Stimulated activated CD4-positive, alpha-beta T cell treated with anti-CD3 and anti-CD28 coated beads, Interleukin-15, amount 100 ng/mL, for 24 hours (primary cell): Measurements from ENCODE around the gene COPG1.

Experiments used
- DNase-seq: peaks from one replicate; pipeline ENCODE4 v3.0.0-alpha.2; 2020

The COPG1 gene

DNA sequence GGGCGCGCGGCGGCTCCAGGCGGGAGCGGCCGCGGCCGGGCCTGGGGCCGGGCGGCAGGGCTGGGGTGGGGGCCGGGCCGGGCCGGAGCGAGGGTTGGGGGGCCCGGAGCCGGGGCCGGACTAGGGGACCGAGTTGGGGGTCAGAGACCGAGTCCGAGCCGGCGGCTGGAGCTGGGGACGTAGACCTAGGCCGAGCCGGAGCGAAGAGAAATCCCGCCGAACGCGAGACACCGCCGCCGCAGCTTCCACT lies 66.5 kb downstream of the COPG1 start:
- DNase-seq = no peak

DNA sequence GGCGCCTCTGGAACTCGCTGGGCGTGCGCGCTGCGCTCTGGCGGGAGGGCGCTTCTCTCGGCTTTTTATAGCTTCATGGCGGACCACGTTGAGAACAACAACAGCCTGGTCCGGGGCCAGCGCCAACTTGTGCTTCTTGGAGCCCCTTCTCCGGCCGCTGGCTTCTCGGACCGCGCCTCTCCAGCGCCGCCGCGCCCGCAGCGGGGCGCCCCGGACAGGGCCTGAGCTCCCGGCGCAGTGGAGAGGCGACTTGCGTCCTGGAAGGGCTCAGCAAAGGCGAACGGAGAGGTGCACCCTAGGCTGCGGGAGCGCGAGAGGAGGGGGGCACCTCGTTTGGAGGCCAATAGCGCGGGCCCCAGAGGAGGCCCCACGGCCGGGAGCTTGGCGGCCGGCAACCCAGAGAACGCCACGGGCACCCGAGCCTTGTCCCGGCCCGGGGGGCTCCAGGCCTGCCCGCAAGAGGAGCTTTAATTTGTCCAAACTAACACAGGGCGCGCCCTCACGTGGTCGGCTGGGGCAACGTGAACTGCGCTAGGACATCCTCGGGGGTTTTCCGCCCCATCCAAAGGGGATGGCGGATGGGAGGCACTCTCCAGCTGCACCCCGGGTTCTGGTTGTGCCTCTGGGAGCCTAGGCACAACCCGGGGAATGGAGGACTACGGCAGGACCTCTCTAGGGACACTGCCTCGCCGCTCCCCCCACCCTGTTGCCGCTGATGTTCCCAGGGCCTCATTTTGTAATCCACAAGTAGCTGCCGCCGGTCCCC lies 67.0 kb downstream of the COPG1 start:
- DNase-seq = peak; percentile 91

DNA sequence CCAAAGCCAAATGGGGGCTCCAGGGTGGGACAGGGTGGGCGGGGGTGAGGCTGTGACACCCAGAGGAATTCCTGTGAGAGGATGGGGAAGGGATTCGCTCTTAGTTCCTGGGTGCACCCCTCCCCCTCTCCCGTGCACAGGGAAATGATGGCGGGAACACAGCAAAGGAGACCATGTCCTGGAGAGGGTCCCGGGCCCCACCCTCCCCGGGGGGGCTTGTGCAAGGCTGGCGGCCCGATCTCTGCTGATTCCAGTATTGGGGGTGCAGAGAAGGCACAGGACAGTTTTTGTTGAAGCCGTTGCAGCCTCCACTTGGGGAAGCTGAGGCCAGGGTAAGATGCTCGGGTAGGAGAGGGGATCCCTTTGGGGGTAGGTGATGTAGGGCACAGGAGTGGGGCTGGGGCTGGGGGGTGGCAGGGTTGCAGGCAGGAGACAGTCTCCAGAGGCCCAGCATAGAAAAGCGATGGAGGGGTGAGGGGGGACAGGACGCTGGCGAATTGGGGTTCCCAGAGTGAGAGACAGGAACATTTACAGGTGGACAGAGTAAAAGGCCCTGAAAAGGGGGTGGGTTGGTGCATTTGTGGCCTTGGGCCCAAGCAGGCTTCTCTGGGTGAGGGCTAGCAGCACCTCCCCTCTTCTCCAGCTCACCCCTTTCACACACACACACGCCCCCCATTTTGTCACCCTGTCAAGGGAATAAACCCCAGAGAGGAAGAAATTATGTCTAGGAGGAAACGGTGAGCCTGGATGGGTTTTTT lies 67.8 kb downstream of the COPG1 start:
- DNase-seq = no peak

DNA sequence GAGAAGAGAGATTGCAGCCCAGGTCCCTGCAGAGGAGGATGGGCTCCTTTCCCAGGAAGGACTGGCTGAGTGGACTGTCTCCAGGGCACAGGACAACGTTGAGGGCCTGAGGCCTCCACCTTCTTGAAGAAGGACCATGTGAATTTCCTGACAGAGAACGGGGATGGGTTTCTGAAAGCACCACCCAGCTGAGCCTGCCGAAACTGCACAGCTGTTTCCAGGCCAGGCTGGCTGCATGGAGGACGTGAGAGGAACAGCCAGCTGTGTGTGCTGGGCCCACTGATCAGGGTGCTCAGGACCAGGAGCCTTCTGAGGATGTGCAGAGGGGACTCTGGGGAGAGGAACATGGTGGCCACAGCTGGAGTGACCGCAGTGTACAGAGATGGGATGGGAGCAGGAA lies 68.4 kb downstream of the COPG1 start:
- no peak for DNase-seq

DNA sequence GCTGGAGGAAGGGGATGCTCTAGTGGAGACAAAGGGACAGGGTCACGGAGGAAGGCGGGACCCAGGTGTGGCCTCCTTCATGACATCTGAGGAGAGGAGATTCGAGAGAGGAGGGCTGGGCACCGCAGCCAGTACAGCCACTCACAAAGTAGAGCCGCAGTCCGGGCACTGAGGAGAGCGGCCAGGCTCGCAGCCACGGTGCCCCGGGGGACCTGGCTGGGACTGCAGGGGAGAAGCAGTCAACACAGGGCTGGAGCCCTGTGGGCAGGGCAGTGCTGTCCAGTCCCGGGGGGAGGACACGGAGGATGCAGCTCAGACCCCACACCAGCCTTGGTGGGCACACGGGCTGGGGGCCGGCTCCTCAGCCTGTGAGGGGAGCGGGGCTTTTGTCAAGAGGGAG lies 69.5 kb downstream of the COPG1 start:
- no peak for DNase-seq

DNA sequence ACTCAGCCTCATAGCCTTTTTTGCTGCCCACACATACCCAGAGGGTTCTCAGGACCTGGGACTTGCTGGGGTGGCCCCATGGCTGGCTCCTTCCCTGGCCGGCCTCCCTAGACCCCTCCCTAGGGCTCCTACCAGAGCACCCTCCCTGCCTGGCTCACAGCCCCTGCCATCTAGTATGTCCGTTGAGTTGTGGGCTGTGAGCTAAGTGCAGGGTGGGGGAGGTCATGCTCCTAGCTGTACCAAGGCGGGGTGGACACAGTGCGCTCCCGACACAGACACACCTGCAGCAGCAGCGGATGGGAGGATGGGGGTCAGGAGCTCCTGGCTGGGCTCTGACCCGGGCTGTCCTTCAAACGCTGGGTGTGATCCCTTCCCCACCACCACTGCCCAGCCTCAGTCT lies 70.9 kb downstream of the COPG1 start:
- DNase-seq = no peak

DNA sequence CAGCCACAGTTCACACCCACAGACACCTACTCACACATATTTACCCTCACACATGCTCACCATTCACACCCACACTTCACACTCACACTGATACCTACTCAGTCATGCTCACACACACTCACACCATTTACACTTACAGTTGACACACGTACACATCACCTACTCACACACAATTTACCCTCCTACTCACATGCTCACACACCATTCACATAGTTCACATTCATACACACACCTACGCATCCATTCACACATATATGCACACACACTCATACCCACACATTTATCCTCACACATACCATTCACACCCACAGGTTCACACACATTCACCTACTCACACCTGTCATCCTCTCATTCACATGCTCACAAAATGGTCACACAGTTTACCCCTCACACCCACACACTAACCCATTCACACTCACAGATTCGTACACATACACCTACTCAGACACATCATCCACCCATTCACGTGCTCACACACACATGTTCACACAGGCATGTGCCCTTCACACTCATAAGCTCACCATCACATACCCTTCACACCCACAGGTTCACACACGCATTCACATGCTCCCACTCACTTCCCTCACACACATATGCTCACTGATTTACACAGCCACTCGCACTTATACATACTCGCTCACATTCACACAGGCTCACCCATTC lies 71.5 kb downstream of the COPG1 start:
- no peak for DNase-seq

DNA sequence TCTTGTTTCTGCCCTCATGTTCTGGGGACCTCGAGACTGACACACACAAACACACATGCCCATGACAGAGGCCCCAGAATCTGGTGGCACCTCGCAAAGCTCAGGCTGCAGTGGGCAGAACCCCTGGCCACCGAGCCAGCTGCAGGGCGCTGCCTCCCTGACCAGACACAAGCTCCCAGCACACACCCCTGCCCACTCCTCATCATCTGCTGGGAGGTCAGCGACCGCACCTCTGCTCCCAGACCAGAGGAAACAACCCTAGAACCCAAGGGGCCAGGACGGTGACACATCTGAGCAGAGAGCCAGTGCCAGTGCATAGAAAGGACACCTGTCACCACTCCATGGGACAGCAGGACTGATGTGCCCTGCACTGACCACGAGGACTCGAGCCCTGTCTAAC lies 72.5 kb downstream of the COPG1 start:
- DNase-seq = no peak

DNA sequence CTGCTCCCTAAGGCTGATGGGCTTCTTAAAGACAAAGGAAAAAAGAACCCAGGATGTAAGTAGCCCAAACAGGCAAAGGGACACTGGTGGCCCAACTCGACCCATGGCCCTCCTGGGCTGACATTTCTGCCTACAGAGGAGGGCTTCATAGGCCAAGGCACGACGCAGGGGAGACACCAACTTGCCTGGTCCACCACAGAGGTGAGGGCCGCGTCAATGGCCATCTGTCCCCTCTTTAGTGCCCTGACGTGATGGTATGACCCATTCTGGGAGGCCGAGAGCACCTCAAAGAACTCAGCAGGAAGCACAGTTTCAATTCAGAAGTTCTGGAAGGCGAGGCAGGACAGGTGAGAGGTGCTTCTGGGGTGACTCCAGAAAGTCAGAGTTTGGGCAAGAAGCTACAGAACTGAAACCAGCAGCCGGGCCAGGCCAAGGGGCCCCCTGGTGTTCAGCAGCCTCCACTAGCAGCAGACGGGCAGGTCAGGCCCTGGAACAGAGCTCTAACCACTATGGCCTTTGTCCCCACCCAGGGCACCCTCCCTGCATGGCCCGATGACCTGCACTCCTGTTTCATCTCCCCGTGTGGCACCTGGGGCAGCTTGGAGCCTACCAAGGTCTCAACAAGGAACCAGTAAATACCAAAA lies 74.4 kb downstream of the COPG1 start:
- no peak for DNase-seq

DNA sequence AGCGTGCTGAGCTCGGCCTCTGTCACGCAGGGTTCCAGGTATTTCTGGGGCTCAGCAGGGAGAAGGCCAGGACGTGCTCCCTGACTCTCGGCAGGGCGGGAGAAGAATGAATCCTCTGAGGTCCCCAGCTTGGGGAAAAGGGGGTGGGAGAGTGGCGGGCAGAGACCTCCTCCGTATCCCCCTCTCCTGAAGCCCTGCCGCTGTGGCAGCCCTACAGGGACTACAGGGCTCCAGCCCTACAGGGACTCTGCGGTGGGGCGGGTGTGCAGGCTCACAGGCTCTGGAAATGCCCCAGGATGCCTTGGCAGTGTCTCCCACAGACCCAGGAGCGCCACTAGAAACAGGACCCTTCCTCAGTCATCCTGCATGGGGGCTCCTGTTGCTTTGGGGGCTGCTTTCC lies 75.4 kb downstream of the COPG1 start:
- no peak for DNase-seq

DNA sequence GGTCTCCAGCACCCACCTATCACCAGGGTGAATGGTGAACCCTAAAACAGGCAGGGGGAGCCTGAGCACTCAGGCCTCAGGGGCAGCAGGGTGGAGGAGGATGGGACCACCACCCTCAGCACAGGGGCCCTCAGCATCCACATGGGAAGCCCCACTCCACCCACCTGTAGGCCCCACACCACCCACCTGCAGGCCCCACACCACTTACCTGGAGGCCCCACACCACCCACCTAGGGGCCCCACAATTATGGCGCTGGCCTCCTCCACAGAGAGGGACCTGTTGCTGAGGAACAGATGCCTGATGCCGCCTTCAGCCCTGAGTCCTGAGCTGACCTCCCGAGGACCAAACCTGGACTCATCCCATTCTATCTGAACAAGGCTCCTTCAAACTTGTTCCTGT lies 76.0 kb downstream of the COPG1 start:
- no peak for DNase-seq

DNA sequence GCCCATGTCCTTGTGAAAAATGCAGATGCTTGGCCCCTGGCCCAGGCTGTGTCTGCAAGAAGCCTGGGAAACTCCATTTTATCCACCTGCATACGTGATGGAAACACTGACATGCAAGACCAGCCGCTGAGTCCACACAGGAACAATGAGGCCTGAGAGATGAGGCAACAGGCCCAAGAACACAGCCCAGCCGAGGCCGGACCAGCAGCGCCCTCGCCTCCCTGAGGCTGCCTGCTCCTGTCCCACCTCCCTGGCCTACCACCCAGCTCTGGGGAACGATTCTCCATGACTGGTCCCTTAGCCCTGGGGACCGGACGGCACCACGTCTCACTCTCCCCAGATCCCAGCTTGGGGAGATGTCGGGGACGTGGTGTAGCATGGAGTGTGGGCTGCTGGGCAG lies 76.7 kb downstream of the COPG1 start:
- DNase-seq = no peak

DNA sequence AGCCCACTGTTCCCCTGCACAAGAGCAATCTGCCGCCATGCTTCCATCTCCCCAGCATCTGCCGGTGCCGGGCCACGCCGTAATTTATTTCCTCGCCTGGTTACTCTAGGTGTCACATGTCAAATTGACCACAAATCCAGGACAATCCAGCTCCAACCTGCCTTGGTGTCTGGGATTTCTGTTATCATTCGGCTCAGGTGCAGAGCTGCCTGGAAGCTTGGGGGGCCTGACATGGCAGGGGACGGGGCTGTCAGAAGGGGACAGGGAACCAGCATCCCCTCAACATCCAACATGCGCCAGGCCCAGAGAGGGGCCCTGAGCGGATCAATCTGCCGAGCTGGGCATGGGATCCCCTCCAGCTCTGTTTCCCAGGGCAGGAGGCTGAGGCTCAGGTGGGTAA lies 77.2 kb downstream of the COPG1 start:
- DNase-seq = no peak
